Measurements from ENCODE around the gene SORBS2.
"Not testable (repeated sequence)": the region's sequence is repeated elsewhere in the genome, so short reads cannot be mapped to it uniquely, and the experiment has no call there.

Gene SORBS2

DNA sequence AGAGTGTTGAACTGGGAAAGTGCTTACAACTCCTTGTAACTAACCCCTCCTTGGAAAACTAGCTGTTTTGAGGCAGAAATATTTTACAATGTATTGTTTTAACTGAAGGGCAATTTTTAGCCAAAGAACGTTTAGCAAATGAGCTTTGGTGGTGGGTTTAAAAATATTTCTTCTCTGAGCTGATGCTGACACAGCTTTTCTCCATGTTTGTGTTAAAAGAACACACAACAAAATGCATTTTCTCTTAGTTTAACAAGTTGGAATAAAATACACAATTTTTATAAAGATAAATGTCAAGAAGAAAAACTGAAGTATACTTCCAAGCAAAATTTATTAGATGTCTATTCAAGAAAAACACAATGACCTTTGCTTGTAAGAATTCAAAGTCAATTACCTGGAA is 226.8 kb downstream of the SORBS2 start:
- DNase-seq (ENCODE audit: low read depth): no peak

DNA sequence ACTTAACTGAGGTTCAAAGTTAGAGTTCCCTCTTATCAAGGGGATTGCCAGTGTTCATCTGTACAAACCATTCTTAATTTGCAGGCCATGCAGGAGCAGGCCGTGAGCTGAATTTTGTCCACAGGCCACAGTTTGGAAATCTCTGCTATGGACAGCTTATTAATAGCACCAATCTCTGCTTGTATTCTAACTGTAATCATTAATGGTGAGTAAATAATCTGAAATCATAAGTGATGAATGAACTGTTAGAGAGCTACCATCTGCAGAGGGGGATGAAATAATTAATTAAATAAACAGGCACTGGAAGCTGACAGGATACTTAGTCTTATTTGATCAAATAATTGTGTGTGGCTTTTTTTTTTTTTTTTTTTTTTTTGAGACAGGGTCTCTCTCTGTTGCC is 228.2 kb downstream of the SORBS2 start:
- no peak for DNase-seq (ENCODE audit: low read depth)

DNA sequence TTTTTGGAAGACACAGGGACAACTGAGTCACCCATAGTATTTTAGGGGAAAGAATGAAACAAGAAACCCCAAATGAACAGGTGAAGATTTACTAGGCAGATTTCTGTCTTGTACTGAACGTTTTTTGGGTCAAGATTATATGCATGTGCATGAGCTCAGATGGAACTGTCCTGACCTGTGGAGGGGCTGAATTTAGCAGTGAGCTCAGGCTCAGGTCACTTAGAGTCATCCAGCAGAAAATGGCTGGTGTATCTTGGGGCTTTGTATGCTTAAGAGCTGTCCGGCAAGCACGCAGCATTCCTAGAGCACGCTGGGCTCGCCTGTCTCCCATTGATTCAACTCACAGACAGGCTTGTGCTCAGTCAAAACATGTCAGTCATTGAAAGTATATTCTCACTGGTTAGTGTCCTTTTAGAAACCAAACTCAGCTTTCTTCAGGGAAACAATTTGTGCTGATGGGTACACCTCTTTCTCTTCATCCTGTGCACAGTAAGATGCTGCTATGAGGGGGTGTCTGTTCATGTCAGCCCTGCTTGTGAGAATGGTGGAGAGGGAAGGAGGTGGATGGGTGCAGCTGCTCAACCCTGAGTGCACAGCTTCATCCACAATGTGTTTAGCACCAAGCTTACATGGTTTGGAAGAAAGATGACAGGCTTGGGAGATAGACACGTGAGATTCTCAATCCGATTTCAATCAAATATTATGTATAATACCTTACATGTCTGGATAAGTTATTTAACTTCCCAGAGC is 229.2 kb downstream of the SORBS2 start:
- no peak for DNase-seq (ENCODE audit: low read depth)

DNA sequence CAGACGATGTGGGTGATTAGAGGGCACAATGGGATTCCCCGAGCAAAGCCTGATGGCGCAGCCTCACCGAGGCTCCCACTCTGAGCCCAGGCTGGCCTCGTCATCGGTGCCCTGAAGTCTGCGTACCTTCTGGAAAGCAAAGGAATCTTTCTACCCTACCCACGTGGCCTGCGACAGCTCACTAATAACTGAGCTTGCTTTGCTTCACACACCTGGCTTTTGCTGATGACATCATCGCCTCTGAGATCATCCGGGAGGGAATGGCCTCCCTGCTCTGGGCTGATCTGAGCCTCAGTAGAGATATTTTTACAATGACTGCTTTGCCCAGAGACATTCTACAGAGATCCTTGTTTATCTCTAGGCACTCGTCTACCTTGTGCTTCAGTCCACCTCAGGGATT is 231.3 kb downstream of the SORBS2 start:
- no peak for DNase-seq (ENCODE audit: low read depth)

DNA sequence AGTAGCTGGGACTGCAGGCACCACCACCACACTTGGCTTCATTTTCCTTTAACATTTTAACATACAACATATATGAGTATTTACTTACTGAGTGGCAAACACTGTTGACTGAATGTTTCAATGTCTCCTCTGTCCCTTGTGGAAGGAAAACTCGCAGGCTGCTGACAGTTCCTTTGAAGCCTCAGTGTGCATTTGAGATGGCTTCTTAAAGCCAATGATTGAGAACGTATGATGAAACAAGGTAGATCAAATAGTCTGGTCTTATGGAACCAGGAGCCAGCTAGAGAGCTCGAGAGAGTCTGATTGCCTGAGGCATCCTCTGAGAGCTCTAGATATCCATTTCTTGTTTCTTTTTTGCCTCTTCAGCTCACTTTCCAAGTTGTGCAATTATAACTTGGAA is 233.7 kb downstream of the SORBS2 start:
- no peak for DNase-seq (ENCODE audit: low read depth)

DNA sequence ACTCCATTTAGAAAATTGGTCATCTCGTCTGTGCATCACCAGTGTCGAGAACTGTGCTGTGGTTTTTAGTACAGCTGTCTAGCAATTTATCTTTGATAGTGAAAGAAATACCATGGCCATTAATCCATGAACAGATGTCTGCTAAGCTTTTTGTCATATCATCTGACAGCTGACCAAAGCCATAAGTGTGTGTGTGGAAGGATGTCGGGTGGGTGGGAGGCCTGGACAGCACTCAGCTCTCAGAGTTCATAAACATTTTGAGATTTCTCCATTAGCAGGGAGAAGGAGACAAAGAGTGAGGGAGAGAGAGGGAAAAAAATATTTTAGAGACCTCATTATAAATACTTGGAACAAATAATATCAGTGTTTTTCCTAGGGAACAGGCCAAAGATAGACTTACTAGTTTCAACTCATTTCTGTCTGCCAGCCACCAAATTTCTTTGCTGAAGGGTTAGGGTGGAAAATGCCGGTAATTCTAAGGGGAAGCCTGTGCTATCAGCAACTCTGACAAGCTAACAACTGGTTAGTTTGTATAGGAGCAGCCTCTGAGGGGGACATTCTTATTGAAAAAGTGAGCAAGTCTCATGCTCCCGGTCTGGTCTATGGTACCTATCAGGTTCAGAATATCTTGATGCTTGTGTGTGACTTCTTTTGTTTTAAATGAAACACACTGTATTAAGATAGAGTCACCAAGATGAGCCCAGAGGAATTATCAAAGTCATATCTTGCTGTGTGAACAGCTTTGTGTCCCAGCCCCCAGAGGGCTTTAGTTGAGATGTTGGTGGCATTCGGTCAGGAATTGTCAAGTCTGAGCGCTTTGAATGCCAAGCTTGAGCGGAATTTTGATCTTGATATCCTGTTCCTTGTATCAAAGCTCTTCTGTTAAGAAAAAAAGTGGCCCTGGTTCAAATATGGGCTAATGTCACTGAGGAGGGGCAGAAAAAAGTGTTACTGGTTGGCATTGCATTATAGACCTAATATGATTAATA is 234.7 kb downstream of the SORBS2 start:
- no peak for DNase-seq (ENCODE audit: low read depth)

DNA sequence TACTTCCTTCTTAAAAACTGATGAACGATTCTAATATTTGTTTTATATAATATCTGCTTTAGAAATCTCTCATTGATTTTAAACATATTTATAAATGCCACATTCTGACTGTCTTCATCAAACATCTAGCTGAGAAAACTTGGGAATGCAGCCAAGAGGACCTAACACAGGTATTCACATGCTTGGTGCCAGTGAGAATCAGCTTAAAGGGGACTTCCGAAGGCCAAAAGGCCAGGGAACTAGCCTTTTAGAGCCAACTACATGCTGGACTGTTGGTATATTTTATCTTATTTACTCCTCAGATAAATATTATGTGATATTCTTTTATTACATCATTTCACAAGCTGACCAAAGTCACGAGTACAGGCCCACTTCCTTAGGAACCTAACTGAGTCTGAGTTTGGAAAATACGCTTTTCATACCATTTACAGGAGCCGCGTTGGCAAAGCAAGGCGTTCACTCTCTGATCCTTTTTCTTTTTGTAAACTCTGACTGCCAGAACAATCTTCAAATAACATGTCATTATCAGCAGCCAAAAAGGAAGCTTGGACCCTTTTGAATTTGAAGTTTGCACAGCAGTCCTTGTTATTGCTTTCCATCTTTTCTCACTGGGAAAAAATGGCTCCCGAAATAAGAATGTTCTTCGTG is 235.6 kb downstream of the SORBS2 start:
- no peak for DNase-seq (ENCODE audit: low read depth)

DNA sequence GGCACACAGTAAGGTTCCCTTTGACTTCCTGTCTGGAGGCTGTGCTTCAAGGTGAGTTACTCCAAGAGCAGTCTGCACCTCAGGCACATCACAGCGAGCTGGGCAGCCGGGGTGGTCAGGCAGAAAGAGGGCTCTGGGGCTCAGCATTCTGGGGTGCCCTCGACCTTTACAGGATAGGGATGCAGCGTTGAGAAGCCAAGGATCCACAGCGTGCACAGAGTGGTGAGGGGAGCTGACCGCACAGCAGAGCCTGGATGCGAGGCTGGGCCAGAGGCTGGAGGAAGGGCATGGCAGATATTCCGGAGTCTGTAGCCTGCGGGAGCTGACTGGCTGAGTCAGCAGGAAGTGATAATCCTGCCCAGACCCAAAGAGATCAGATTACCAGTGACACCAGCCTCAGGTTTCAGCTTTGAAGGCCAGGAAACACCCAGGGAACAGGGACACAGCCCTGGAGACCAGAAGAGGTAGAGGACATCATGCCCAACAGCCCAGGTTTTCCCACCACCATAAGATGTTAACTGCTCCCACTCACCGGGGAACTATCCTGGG is 238.3 kb downstream of the SORBS2 start:
- DNase-seq (ENCODE audit: low read depth): no peak

DNA sequence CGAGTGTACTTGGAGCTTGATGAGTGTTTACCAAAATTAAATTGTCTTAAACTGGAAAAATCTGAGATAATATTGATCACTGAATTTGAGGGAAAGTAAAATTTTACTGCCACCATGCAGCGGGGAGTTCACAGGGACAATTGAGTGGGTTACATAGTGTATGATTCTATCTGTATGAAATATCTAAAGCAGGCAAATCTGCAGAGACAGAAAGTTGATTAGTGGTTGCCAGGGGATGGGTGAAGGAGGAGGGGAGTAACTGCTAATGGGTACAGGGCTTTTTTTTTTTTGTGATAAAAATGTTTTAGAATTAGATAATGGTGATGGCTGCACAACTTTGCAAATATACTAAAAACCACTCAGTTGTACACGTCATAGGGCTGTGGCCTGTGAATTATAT is 241.3 kb downstream of the SORBS2 start:
- DNase-seq (ENCODE audit: low read depth): no peak

DNA sequence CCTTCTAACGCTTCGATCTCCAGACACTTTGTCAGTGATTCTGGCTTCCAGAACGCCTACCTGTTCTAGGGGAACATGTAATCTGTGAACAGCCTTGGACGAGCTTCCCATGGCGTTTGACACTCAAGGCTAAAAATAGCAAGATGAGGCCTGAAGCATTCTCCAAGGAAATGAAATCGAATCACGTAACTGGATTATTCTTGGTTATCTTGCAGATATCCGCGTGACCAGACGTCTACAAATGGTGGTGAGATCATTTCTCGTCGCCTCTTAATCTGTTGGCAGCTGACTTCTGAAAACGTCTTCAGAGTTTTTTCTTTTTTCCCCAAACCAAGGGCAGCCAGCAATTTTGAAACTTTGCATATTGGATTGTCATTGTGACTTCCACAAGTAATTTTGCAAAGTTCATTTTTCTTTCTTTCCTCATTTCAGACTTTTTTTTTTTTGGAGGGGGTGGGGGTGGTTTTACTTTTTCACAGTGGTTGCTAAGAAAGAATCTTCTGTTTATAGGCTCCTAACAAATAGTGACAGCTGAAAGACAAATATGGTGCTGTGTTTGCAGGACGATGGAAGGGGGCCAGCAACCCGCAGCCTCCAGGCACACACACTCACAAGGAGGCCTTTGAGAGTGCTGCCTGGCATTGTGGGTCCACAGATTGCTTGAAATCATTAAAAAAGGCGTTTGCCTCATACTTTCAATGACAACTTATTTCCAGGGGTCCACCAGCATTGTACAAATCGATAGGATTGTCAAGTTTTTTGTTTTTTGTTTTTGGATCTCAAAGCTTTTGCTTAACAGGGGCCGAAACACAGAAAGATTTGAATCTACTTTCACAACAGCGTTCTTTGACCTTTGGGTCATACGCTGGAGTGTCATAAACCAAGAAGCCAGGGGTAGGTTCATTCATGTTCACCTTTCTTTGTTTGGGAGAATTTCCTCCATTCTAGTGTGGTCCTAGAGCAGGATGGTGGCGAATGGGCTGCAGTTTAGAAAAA is 244.3 kb downstream of the SORBS2 start:
- no peak for DNase-seq (ENCODE audit: low read depth)

DNA sequence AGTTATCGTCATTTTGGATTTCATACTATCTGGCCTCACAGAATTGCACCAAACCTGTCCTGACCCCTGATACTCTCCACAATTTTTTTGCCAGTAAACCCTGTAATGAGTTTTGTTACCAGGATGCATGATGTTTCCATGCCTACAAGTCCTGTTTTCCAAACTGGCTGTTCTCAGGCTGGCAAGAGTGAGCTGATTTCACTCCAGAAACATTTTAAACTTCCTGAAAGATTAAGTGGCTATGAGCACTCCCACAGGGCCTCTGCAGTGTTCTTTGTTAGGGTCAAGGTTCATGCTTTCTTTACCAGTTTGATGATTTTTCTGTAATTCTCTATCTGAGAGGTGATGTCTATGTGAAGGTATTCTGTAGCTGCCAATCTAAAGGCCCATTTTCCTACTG is 245.0 kb downstream of the SORBS2 start:
- no peak for DNase-seq (ENCODE audit: low read depth)

DNA sequence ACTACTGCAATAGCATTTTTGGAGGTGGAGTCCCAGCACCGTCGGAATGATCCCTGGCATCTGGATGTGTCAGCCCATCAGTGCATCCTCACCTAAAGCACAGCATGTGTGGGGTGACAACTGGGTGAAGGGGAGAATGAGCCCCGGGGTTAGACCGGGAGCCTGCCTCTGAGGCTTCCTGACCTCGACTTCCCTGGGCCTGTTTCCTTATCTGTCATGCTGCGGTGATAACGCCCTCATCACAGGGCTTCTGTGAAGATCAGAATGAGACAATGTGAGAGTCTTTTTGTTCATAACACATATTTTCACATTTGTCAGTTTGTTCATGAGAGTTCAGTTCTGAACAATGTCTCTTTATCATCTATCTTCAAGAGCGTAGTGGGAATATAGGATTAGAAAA is 245.6 kb downstream of the SORBS2 start:
- DNase-seq (ENCODE audit: low read depth): no peak

DNA sequence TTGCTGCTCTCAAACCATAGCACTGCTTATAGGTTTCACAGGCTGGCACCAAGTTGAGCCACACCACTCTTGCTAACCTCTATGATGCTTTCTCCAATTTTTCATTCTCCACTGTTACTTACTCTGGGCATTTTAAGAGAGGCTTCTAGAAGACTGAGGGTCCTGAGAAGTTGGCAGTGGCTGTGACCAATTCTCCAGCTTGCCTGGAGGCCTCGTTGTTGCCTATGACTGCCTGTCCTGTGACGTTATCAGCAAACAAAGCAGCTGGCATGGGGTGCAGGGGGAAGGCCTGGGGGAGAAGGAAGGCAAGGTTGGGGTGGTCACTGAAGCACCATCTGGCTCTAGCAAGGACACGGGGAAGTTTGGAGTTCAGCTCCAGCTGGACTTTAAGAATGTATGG is 246.3 kb downstream of the SORBS2 start:
- no peak for DNase-seq (ENCODE audit: low read depth)

DNA sequence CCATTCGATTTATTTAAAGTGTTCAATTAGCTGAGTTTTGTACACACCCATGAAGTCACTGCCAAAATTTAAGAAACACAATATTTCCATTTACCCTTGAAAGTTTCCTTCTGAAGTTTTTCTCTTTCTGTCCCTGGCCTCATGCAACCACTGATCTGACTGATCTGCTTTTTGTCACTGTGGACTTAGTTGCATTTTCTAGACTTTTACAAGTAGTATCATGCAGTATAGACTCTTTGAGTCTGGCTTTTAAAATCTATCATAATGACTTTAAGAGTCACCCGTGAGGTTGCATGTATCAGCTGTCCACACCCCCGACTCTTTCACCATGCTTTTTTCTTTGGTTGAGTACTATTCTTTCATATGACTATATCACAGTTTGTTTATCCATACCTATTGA is 247.6 kb downstream of the SORBS2 start:
- no peak for DNase-seq (ENCODE audit: low read depth)

DNA sequence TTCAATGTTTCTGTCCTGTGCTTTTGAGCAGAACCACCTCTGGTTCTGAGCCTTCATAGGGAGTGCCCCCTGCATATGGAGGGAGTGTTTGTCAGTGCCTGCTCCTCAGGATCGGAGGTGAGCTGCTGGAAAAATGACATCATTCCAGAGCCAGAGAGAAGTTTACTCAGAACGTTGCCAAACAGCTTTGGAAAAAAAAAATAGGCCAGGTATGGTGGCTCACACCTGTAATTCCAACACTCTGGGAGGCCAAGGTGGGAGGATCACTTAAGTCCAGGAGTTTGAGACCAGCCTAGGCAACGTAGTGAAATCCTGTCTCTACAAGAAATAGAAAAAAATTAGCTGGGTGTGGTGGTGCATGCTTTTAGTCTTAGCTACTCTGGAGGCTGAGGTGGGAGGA is 249.5 kb downstream of the SORBS2 start:
- DNase-seq (ENCODE audit: low read depth): no peak

DNA sequence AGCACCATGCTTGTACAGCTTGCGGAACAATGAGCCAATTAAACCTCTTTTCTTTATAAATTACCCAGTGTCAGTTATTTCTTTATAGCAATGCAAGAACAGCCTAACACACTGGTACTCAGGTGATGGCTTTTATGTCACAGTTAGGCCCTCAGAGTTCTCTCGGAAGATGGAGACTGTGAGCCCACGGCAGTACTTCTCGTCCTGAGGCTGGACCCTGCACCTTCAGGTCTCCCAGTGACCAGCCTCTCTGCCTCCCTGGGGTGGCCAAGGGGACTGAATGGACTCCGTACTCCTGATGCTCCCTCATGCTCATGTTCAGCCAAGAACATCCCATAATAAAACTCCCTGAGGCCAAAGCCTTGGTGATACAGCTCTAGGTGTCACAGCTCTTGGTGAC is 251.7 kb downstream of the SORBS2 start:
- DNase-seq (ENCODE audit: low read depth): no peak

DNA sequence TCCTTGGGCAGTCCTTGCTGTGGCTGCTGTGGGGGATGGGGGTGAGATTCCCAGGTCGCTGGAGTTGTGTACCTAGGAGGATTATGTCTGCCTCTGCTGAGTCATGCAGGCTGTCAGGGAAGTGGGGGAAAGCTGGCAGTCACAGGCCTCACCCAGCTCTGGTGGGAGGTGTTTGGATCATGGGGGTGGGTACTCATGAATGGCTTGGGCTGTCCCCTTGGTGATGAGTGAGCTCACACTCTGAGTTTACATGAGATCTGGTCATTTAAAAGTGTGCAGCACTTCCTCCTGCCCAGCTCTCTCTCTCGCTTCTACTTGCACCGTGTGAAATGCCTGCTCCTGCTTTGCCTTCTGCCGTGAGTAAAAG is 252.1 kb downstream of the SORBS2 start:
- DNase-seq (ENCODE audit: low read depth): no peak

DNA sequence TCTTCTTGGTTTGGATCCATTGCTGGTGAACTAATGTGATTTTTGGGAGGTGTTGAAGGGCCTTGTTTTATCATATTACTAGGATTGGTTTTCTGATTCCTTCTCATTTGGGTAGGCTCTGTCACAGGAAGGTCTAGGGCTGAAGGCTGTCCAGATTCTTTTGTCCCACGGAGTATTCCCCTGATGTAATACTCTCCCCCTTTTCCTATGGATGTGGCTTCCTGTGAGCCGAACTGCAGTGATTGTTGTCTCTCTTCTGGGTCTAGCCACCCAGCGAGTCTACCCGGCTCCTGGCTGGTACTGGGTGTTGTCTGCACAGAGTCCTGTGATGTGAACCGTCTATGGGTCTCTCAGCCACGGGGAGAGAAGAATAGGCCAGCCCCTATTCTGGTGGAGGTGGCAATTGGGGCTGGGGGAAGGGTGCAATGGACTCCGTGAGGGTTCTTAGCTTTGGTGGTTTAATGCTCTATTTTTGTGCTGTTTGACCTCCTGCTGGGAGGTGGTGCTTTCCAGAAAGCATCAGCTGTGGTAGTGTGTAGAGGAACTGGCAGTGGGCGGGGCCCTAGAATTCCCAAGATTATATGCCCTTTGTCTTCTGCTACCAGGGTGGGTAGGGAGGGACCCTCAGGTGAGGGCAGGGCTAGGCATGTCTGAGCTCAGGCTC is 252.6 kb downstream of the SORBS2 start:
- not testable (repeated sequence) for DNase-seq (ENCODE audit: low read depth)

DNA sequence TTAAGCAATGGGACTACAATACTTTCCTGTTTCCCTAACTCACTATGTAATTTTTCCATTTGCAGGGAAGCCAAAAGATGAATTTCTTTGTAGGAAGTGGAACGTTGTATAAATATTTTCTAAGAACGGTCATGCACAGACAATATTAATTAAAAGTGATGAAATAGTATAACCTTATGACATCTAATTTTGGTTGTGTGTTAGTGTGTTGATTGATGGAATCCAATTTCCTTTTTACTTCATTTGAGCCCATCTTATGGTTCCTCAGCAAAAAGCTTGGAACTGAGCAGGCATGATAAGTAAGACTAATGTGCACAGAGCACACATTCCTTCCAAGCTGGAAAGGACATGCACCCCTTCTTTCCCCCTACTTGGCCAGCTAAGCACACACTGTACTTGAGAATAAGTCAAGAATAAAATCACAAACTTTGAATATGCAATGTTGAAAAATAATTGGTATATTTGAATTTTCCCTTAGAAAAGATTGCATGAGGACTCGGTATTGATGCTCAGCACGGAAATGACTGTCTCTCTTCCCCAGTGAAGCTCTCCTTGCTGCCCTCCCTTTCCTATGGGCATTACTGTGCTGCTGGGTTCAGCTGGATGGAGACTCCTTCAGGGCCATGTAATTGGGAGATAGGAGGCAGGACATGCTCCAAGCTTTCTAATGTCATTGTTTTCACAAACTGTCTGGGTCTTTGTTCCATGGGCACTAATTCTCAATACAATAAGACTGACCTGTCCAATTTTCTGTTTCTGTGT is 257.4 kb downstream of the SORBS2 start:
- DNase-seq (ENCODE audit: low read depth): no peak

DNA sequence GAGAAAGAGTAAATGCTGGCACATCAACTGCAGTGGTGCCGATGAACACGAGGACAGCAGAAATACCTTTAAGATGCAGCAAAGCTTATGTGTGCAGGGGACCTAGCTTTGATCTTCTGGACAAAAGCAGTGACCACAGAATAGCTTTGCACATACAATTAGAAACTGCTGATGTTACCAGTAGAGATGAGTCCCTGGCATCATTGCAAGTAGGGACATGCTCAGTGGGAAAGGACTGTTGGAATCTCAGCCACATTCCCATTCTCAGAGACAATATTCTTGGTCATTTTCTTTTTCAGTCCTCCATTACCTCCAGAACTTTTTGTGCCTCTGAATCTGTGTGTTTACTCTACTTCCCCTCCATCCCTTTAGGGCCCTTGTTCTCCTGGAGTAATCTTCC is 259.7 kb downstream of the SORBS2 start:
- no peak for DNase-seq (ENCODE audit: low read depth)
